Activated naive CD8-positive, alpha-beta T cell (primary cell): ENCODE results near the gene SEC61G.

Source experiments
- H3K27ac Mint-ChIP-seq: one replicate; pipeline ENCODE4 v1.8.0; 2021; ENCODE audit warnings: mixed read lengths
- H3K27me3 Mint-ChIP-seq: one replicate; pipeline ENCODE4 v1.8.0; 2021; ENCODE audit warnings: mixed read lengths
- H3K36me3 Mint-ChIP-seq: one replicate; pipeline ENCODE4 v1.8.0; 2021; ENCODE audit warnings: mixed read lengths
- H3K4me1 Mint-ChIP-seq: one replicate; pipeline ENCODE4 v1.8.0; 2021; ENCODE audit warnings: low read depth, mixed read lengths
- H3K4me3 Mint-ChIP-seq: one replicate; pipeline ENCODE4 v1.8.0; 2021; ENCODE audit warnings: mild to moderate bottlenecking, mixed read lengths
- H3K9me3 Mint-ChIP-seq: one replicate; pipeline ENCODE4 v1.8.0; 2021; ENCODE audit warnings: low read depth, mixed read lengths

Gene SEC61G

DNA sequence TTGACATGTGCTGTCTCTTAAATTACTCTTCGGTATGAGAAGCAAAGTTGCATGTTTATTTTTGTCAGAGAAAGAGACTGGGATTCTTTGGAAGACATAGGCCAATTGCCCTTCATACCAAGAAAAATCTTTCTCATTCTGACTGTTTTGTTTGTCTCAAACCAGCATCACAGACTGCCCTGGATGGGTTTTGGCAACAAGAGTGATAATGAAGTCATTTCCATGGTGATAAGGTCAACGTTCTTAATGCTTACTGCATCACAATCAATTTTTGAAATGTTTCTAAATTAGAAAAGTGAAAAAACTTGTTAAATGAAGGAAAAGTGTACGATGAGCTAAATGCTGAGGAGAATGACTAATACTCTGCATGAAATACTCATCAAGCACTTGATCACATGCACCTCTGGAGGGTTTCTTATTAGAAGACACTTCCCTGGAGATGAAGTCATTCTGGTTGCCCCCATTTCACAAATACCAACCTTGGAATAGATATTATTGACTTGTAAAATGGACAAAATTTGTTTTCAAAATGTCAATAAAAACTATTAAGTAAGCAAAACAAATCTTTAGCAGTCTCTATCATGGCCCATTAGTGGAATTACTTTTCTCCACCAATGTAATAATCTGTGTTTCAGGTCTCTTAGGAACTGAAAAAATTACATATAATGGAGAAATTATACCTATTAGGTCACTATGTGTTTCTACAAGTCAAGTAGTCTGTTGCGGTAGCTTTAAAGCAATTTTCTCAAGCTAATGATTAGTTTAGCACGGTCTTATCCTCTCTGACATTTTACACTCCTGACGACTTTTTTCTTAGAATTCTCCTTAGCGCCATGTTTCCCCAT, 19.9 kb upstream of the SEC61G start:
- H3K27me3 Mint-ChIP-seq, result peaks cover 8% of the 10 kb centered on the region
- peaks cover 14% of the 10 kb centered on the region for H3K9me3 Mint-ChIP-seq
- peaks cover 2% of the 10 kb centered on the region for H3K4me1 Mint-ChIP-seq
- H3K36me3 Mint-ChIP-seq, result peaks cover 4% of the 10 kb centered on the region
- H3K4me3 Mint-ChIP-seq, result no peak overlapping the region
- no peak overlapping the region for H3K27ac Mint-ChIP-seq

- Mint-ChIP-seq H3K4me3 (no peak overlapping the region), H3K9me3 (peaks cover 14% of the 10 kb centered on the region), H3K4me1 (peaks cover 4% of the 10 kb centered on the region), H3K36me3 (peaks cover 4% of the 10 kb centered on the region), H3K27me3 (peaks cover 11% of the 10 kb centered on the region), H3K27ac (no peak overlapping the region)
Observed at GRCh38 chr7:54778166-54778565, 19.2 kb upstream of the SEC61G start.

DNA sequence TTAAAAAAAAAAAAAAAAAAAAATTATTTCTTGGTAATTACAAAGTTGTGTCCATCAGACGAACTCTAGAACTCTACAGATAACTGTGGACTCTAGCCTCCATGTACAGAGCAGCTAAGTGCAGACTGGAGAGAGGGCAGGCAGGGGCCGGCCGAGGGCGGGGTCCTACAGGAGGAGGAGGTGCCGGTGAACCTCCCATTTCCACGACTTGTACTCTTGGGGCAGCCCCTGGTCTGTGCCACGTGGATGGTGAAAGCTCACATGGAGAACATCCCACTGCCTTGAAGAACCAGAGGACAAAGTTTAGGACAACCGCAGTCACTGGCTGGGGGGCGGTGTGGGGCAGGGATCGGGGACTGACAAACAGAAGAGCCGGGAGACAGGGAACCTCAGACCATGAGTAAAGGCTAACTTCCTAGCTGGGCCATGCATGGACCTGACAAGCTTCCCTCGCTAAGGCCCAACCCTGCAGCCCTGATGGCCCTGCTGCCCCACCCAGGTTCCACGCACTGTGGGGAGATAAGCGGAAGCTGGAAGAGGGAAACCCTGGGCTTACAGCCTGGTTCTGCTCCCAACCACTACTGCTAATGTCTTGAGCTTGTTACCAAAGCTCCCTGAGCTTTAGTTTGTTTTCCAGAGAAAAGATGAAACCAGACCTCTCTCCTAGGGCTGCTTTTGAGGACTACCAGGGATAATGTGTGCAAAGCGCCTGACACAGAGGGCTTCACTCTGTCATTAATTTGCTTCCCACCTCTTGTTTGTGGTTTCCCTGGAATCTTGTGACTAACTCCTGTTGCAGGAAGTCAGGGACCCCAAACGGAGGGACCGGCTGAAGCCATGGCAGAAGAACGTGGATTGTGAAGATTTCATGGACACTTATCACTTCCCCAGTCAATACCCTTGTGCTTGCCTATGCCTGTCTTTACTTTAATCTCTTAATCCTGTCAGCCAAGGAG, 16.1 kb upstream of the SEC61G start:
- Mint-ChIP-seq H3K27ac (no peak overlapping the region), H3K27me3 (peaks cover 12% of the 10 kb centered on the region), H3K4me1 (peaks cover 4% of the 10 kb centered on the region), H3K4me3 (no peak overlapping the region), H3K36me3 (peaks cover 4% of the 10 kb centered on the region), H3K9me3 (peaks cover 14% of the 10 kb centered on the region)

DNA sequence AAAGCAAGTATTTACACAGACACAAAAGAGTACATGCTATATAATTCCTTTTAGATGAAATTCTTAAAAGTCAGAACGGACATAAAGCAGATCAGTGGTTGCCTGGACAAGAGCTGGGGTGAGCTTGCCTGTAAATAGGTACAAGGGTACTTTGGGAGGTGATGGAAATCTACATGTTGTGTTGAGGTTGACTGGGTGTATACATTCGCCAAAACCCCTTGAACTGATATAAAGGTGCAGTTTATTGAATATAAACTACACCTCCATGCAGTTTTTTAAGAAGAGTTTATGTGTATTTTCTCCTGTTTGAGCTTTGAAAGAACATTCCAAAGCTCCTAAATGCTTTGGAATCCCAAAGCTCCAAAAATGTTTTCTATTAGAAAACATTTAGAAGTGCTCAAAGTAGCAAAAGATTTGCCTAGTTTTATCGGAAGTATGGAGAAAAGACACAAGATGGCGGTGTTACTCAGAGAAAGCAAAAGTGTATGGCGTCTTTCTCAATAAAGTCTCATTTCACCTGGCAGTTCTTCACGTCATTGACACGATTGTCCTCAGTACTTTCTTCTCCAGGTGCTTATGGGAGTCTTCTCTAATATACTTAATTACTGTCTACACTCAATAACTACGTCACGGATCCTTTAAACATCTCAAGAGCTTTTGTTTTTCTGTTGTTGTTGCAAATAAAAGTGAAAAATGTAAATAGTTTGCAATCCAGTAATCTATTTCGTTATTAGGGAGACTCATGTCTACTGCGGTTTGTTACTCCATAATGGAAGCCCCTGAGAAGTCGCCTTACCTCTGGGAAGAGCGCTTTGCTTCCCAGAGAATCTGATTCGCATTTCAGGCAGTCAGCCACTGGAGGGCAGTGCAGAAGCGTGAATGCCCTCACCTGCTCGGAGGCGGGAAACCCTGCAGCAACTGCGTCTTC, 14.7 kb upstream of the SEC61G start:
- Mint-ChIP-seq H3K4me3 (peak overlapping the region; percentile 82), H3K4me1 (peaks cover 4% of the 10 kb centered on the region), H3K27me3 (peaks cover 20% of the 10 kb centered on the region), H3K9me3 (peaks cover 14% of the 10 kb centered on the region), H3K27ac (no peak overlapping the region), H3K36me3 (peaks cover 4% of the 10 kb centered on the region)

GRCh38 chr7:54769203-54769602, 10.2 kb upstream of the SEC61G start:
- Mint-ChIP-seq H3K27me3 (peaks cover 24% of the 10 kb centered on the region), H3K36me3 (no peaks in the 10 kb centered on the region), H3K9me3 (no peaks in the 10 kb centered on the region), H3K4me3 (no peak overlapping the region), H3K4me1 (peaks cover 4% of the 10 kb centered on the region), H3K27ac (no peak overlapping the region)

DNA sequence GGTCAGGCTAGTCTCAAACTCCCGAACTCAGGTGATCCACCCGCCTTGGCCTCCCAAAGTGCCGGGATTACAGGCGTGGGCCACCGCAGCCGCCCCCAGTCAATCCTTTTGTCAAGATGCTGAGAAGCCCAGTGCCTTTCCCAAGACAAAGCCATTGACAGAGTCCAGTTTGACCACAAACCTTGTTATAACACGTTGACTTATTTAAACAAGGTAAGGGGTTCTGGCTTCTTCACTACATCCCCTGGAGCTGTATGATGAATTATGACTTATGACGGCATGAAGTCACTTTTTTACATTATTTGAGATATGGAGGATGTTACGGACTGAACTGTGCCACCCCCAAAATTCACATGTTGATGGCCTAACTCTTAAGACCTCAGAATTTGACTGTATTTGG, 5.8 kb upstream of the SEC61G start:
- no peak overlapping the region for H3K4me3 Mint-ChIP-seq
- H3K4me1 Mint-ChIP-seq, result peaks cover 4% of the 10 kb centered on the region
- H3K27me3 Mint-ChIP-seq, result peaks cover 12% of the 10 kb centered on the region
- no peaks in the 10 kb centered on the region for H3K9me3 Mint-ChIP-seq
- H3K27ac Mint-ChIP-seq, result no peak overlapping the region
- H3K36me3 Mint-ChIP-seq, result no peaks in the 10 kb centered on the region

GRCh38 chr7:54757711-54758110, 1.3 kb downstream of the SEC61G start:
- peak overlapping the region; percentile 97 for H3K4me3 Mint-ChIP-seq
- H3K27ac Mint-ChIP-seq, result peak overlapping the region; percentile 23
- H3K4me1 Mint-ChIP-seq, result peaks cover 33% of the 10 kb centered on the region
- no peaks in the 10 kb centered on the region for H3K9me3 Mint-ChIP-seq
- no peaks in the 10 kb centered on the region for H3K27me3 Mint-ChIP-seq
- peaks cover 4% of the 10 kb centered on the region for H3K36me3 Mint-ChIP-seq

DNA sequence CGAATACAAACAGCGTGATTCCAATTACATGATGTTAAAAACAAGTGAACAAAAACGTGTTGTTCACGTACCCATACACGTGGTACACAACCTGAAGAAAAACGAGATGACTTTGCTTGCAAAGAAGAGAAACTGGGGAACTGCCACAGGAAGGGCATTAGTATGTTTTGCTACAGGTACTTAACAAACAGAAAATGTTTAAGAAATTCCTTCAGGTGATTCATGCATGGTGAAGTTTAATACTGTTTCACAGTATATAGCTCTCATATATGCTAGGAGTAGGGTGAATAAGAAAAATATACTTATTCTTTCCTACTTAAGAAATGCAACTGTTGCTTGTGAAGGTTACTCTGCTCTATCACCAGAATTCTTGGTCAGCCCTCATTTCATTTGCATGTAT, 9.8 kb downstream of the SEC61G start:
- Mint-ChIP-seq H3K4me1 (peaks cover 5% of the 10 kb centered on the region), H3K36me3 (peaks cover 22% of the 10 kb centered on the region)

DNA sequence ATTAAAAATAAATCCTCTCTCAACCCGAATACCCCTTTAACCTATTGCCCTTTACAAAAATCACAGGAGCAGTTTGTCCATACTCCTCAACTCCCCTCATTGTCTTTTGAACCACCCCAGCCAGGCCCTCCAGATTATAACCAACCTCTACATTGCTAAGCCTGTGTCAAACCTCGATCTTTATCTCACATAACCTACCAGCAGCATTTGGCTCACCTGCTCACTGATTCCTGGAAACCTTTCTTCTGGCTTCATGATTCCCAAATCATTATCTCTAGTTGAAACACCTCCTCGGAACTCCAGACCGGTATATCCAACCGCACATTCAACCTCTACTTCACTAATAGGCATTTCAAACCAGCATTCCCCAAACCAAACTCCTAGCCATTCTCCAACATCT, 11.8 kb downstream of the SEC61G start:
- H3K27ac Mint-ChIP-seq, result no peak overlapping the region
- H3K36me3 Mint-ChIP-seq, result peaks cover 20% of the 10 kb centered on the region
- no peak overlapping the region for H3K4me3 Mint-ChIP-seq
- H3K4me1 Mint-ChIP-seq, result no peaks in the 10 kb centered on the region
- no peaks in the 10 kb centered on the region for H3K9me3 Mint-ChIP-seq
- H3K27me3 Mint-ChIP-seq, result no peaks in the 10 kb centered on the region

More for the DNA sequence above, 9.8 kb downstream of the SEC61G start:
- no peak overlapping the region for H3K27ac Mint-ChIP-seq
- H3K27me3 Mint-ChIP-seq, result no peaks in the 10 kb centered on the region
- H3K4me3 Mint-ChIP-seq, result no peak overlapping the region
- no peaks in the 10 kb centered on the region for H3K9me3 Mint-ChIP-seq

GRCh38 chr7:54743580-54743979, 15.4 kb downstream of the SEC61G start:
- no peak overlapping the region for H3K4me3 Mint-ChIP-seq
- H3K9me3 Mint-ChIP-seq, result no peaks in the 10 kb centered on the region
- H3K27ac Mint-ChIP-seq, result no peak overlapping the region
- peaks cover 15% of the 10 kb centered on the region for H3K36me3 Mint-ChIP-seq
- no peaks in the 10 kb centered on the region for H3K27me3 Mint-ChIP-seq
- H3K4me1 Mint-ChIP-seq, result no peaks in the 10 kb centered on the region

- Mint-ChIP-seq H3K27me3 (no peaks in the 10 kb centered on the region), H3K36me3 (peaks cover 11% of the 10 kb centered on the region), H3K9me3 (peaks cover 4% of the 10 kb centered on the region), H3K4me1 (no peaks in the 10 kb centered on the region), H3K27ac (no peak overlapping the region), H3K4me3 (no peak overlapping the region)
Observed at GRCh38 chr7:54738737-54739136, 20.3 kb downstream of the SEC61G start.

- H3K27me3 Mint-ChIP-seq, result no peaks in the 10 kb centered on the region
- H3K36me3 Mint-ChIP-seq, result peaks cover 3% of the 10 kb centered on the region
- peaks cover 20% of the 10 kb centered on the region for H3K9me3 Mint-ChIP-seq
- no peak overlapping the region for H3K4me3 Mint-ChIP-seq
- no peaks in the 10 kb centered on the region for H3K4me1 Mint-ChIP-seq
- no peak overlapping the region for H3K27ac Mint-ChIP-seq
Observed at GRCh38 chr7:54729107-54729506, 29.9 kb downstream of the SEC61G start.

DNA sequence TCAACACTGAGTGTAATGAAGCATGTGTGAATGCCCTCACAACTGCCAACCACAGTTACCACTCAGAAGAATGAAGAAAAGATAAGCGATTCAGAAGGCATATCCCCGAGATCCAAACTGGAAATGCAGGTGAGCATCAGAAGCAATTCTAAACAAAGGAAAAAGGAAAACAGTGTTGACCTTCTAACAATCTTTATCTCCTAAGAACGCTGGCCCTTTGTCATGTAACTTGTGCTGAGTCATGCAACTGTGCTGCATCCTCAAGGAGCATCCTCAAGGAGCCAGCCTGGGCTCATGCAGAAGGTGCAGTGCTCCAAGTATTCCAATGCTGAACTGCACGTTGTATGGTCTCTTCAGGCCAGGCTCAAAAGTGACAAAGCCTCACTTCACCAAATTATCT, 30.6 kb downstream of the SEC61G start:
- Mint-ChIP-seq H3K27me3 (no peaks in the 10 kb centered on the region), H3K36me3 (no peaks in the 10 kb centered on the region), H3K27ac (no peak overlapping the region), H3K4me3 (no peak overlapping the region), H3K4me1 (no peaks in the 10 kb centered on the region), H3K9me3 (peaks cover 20% of the 10 kb centered on the region)

- no peaks in the 10 kb centered on the region for H3K27me3 Mint-ChIP-seq
- H3K4me1 Mint-ChIP-seq, result no peaks in the 10 kb centered on the region
- H3K9me3 Mint-ChIP-seq, result peaks cover 15% of the 10 kb centered on the region
- H3K36me3 Mint-ChIP-seq, result no peaks in the 10 kb centered on the region
- no peak overlapping the region for H3K4me3 Mint-ChIP-seq
- H3K27ac Mint-ChIP-seq, result no peak overlapping the region
Observed at GRCh38 chr7:54725255-54725654, 33.8 kb downstream of the SEC61G start.
